ENCODE data around the gene CYTH4. TPM values are rescaled to one million over a fixed set of nuclear protein-coding genes. Genes with fewer than 3 reads are reported as not detected.
"Not testable (repeated sequence)": the region's sequence is repeated elsewhere in the genome, so short reads cannot be mapped to it uniquely, and the experiment has no call there.

CYTH4 gene
- total RNA-seq, 2 donors from 2014 or later: 3.0 to 7.4 TPM

DNA sequence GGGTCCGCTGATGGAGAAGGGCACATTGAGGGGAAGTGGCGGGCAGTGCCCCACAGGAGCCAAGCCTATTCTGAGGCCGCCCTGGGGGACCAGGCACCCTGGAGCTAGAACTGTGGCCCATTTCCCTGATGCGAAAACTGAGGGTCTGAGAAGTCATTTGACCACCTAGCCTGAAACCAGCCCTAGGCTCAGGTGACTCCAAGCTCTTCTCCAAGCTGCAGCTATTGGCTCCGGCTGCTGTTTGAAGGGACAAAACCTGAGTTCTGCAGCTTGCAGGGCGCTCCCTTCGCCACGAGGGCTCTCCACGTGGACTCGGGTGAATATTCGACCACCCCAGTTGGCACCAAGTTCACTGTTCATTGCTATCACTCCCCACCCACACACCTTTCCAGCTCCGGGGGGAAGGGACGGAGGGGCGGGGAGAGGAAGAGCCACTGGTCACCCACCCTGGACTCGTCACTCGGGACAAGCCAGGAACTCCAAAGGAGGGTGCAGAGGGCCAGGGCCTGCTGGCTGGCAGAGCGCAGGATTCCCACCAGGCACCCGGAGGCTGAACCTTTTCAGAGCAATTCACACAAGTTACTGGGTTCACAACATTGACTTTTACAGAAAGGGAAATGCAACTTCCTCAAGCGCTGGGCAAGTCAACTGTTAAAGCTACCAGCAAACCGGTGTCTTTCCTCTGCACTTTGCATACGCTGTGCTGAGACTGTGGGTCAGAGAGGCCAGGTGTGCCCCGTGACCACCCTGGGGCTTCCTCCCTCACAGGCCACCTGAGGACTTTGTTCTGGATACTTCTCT is 37.2 kb upstream of the CYTH4 start:
- Histone ChIP-seq H3K36me3 (no peaks in the 10 kb centered on the region), H3K9ac (ENCODE audit: low read depth in 2 of 2, low read length in 2 of 2) (peak overlapping the region in 1 of 2 donors; percentile 55), H3K4me1 (no peaks in the 10 kb centered on the region), H3K27ac (peak overlapping the region; percentile 70), H3K27me3 (no peaks in the 10 kb centered on the region), H3K4me3 (no peak overlapping the region), H3K9me3 (no peaks in the 10 kb centered on the region)
- DNase-seq: no peak
- no peak for TF ChIP-seq CTCF (IDR thresholded peaks at IDR 0.05)
- intact Hi-C loops (cut with DNase I): no loop called here

DNA sequence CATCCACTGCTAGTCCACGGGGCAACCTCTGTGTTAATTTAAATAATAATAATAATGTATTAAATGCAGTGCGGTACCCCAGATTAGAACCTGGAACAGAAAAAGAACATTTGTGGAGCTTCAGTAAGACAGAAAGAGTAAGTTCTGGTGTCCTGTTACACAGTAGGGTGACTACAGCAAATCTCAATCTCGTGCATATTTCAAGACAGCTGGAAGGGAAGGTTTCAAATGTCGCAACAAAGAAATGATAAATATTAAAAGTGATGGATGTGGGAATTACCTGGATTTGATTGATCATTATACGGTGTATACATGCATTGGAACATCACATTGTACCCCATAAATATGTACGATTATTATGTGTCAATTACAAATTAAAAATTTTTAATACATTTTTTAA is 36.6 kb upstream of the CYTH4 start:
- Histone ChIP-seq H3K27me3 (no peaks in the 10 kb centered on the region), H3K4me1 (no peaks in the 10 kb centered on the region), H3K27ac (peak overlapping the region; percentile 70), H3K36me3 (no peaks in the 10 kb centered on the region), H3K9ac (ENCODE audit: low read depth in 2 of 2, low read length in 2 of 2) (no peak overlapping the region), H3K9me3 (no peaks in the 10 kb centered on the region), H3K4me3 (no peak overlapping the region)
- intact Hi-C loops (cut with DNase I): no loop called here
- no peak for DNase-seq
- TF ChIP-seq CTCF (IDR thresholded peaks at IDR 0.05): no peak

GRCh38 chr22:37248251-37248650 is 34.1 kb upstream of the CYTH4 start:
- intact Hi-C loops (cut with DNase I): no loop called here
- H3K9ac ChIP-seq (ENCODE audit: low read depth in 2 of 2, low read length in 2 of 2): no peak overlapping the region
- H3K36me3 ChIP-seq: no peaks in the 10 kb centered on the region
- no peak overlapping the region for H3K27ac ChIP-seq
- H3K4me1 ChIP-seq: no peaks in the 10 kb centered on the region
- H3K9me3 ChIP-seq: no peaks in the 10 kb centered on the region
- no peak for TF ChIP-seq CTCF (IDR thresholded peaks at IDR 0.05)
- no peak overlapping the region for H3K4me3 ChIP-seq
- no peaks in the 10 kb centered on the region for H3K27me3 ChIP-seq
- DNase-seq: no peak

DNA sequence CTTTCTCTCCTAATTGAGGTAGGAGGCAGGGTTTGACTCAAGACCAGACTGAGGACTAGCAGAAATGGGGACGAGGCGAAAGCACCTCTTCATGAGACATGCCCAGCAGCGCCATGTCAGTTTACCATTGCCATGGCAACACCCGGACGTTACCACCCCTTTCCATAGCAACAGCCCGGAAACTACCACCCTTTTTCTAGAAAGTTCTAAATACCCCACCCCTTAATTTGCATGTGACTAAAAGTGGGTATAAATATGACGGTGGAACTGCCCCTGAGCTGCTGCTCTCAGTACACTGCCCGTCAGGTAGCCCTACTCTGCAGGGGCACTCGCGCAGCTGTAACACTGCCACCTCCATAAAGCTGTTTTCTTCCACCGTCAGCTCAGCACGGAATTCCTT is 32.3 kb upstream of the CYTH4 start:
- TF ChIP-seq CTCF (IDR thresholded peaks at IDR 0.05): no peak
- intact Hi-C loops (cut with DNase I): no loop called here
- Histone ChIP-seq H3K36me3 (no peaks in the 10 kb centered on the region), H3K27ac (no peak overlapping the region), H3K27me3 (no peaks in the 10 kb centered on the region), H3K9ac (ENCODE audit: low read depth in 2 of 2, low read length in 2 of 2) (no peak overlapping the region), H3K9me3 (no peaks in the 10 kb centered on the region), H3K4me1 (no peaks in the 10 kb centered on the region), H3K4me3 (no peak overlapping the region)
- DNase-seq: no peak

DNA sequence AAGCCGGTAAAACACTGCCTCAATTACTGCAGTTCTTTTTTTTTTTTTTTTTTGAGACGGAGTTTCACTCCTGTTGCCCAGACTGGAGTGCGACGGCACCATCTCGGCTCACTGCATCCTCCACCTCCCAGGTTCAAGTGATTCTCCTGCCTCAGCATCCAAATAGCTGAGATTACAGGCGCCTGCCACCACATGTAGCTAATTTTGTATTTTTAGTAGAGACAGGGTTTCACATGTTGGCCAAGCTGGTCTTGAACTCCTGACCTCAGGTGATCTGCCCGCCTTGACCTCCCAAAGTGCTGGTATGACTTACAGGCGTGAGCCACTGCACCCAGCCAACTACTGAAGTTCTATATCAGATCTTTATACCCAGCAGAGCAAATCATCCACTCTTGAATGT is 30.5 kb upstream of the CYTH4 start:
- DNase-seq; H3K36me3 ChIP-seq; H3K4me3 ChIP-seq; H3K9me3 ChIP-seq; H3K27ac ChIP-seq; H3K9ac ChIP-seq (ENCODE audit: low read depth in 2 of 2, low read length in 2 of 2); H3K4me1 ChIP-seq; H3K27me3 ChIP-seq; intact Hi-C loops (cut with DNase I): not testable (repeated sequence)

- no peak for DNase-seq
- Histone ChIP-seq H3K27ac (no peak overlapping the region), H3K4me1 (no peaks in the 10 kb centered on the region), H3K27me3 (no peaks in the 10 kb centered on the region), H3K36me3 (no peaks in the 10 kb centered on the region), H3K9me3 (no peaks in the 10 kb centered on the region), H3K9ac (ENCODE audit: low read depth in 2 of 2, low read length in 2 of 2) (no peak overlapping the region), H3K4me3 (no peak overlapping the region)
- no peak for TF ChIP-seq CTCF (IDR thresholded peaks at IDR 0.05)
- intact Hi-C loops (cut with DNase I): no loop called here
These were observed 29.1 kb upstream of the CYTH4 start for GRCh38 chr22:37253126-37253660.
